Left lobe of liver (tissue), 2 donors: ENCODE measurements around the gene ZDHHC11. TPM values are rescaled to one million over a fixed set of nuclear protein-coding genes. Genes with fewer than 3 reads are reported as not detected.
"Not testable (repeated sequence)": the region's sequence is repeated elsewhere in the genome, so short reads cannot be mapped to it uniquely, and the experiment has no call there.

Source experiments
- ATAC-seq: fragments of 200-7000 bp; cut with Tn5 transposase; one replicate; pipeline ENCODE4 v1.9.1; 2020; ENCODE audit warnings: mild to moderate bottlenecking, moderate library complexity
- DNase-seq: peaks from one replicate; pipeline ENCODE4 v3.0.0-alpha.2; 2020; ENCODE audit warnings: low spot score
- total RNA-seq: library from RNA; stranded (reverse); gene quantifications from one replicate; pipeline ENCODE4 v1.2.1, GENCODE V29; 2021
- donor health status: DM: no; HTN: no; CAD: no; lungs with moderate emphysema.
- donor health status: DM: no; HTN: yes; CAD: no.

Gene ZDHHC11
- total RNA-seq, 1 donor from 2014 or later = 19.1 TPM

GRCh38 chr5:816176-816575, 34.6 kb downstream of the ZDHHC11 start:
- DNase-seq (no peak), ATAC-seq (no peak)

- no peak for DNase-seq
- no peak for ATAC-seq
Observed at GRCh38 chr5:815449-815848, 35.3 kb downstream of the ZDHHC11 start.

DNA sequence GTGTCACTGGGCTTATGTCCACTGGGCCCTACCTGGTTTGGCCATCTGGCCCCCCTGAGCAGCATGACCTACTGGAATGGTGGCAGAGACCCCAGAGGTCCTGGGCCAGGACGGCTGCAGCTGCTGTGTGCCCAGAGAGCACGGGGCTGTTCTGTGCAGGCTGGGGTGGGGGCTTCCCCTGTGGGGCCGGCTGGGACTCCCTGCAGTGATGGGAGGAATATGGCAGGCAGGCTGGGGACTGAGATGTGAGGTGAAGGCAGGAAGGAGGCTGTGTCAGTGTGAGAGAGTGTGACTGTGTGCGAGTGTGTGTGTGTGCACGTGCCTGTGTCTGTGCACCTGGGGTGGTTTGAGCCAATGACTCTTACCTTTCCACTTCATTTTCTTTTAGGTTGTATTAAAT, 37.2 kb downstream of the ZDHHC11 start:
- DNase-seq, ATAC-seq: not testable (repeated sequence)

- not testable (repeated sequence) for DNase-seq, ATAC-seq
Observed at GRCh38 chr5:811384-811783, 39.4 kb downstream of the ZDHHC11 start.

GRCh38 chr5:807719-808514, 42.9 kb downstream of the ZDHHC11 start:
- peak; percentile 85 for ATAC-seq

GRCh38 chr5:801472-801871, 49.3 kb downstream of the ZDHHC11 start:
- peak; percentile 74 for ATAC-seq
- DNase-seq = no peak

More at GRCh38 chr5:807719-808514, 42.9 kb downstream of the ZDHHC11 start:
- DNase-seq = not testable (repeated sequence)

DNA sequence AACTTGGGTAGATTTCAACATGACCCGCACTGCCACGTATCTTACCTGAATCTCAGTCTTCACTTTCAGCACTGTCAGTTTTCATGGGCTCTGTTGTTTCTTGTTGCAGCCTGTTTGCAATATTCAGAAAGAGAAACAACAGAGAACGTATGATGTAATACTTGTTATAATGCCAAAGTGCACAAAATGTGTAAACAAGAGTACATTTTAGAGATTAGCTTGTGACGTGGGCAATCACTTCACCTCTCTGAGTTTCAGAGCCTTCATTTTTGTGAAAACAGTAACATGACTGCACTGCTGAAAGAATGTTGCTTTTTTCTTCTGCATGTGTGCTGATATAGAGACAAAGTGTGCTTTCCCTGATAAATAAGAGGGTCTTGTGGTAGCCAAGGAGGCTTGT, 49.7 kb downstream of the ZDHHC11 start:
- ATAC-seq = peak; percentile 72
- not testable (repeated sequence) for DNase-seq

- not testable (repeated sequence) for DNase-seq
- ATAC-seq = peak; percentile 19
Observed at GRCh38 chr5:798505-799138, 52.2 kb downstream of the ZDHHC11 start.

DNA sequence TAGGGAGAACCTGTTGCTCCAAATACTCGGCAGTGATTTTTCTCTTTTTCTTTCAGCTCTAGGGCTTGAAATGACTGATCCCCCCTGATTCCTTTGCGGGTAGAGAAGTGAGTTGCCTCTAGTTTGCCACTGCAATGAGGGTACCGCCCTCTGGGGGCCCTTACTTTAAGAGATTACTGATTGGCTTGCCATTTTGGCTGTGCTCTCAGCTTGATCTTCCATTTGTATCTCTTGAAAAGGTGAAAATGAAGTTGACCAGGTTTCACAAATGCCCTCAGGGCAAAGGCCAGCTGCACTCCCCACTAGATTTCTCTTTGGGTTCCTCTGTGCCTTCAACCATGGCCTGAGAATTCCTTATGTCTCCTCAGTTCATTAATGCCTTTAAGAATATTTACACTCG, 52.8 kb downstream of the ZDHHC11 start:
- not testable (repeated sequence) for DNase-seq
- ATAC-seq = peak; percentile 61

DNA sequence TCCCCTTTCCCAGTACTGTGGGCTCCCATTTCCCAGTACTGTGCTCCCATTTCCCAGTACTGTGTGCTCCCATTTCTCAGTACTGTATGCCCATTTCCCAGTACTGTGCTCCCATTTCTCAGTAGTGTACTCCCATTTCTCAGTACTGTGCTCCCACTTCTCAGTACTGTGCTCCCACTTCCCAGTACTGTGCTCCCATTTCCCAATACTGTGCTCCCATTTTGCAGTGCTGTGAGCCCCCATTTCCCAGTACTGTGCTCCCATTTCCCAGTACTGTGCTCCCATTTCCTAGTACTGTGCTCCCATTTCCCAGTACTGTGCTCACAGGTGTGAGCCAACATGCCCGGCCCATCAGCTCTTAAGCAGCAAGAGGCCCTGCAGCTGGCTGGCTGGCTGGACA, 54.9 kb downstream of the ZDHHC11 start:
- ATAC-seq, DNase-seq: not testable (repeated sequence)

- not testable (repeated sequence) for ATAC-seq, DNase-seq
Observed at GRCh38 chr5:794948-795347, 55.8 kb downstream of the ZDHHC11 start.

DNA sequence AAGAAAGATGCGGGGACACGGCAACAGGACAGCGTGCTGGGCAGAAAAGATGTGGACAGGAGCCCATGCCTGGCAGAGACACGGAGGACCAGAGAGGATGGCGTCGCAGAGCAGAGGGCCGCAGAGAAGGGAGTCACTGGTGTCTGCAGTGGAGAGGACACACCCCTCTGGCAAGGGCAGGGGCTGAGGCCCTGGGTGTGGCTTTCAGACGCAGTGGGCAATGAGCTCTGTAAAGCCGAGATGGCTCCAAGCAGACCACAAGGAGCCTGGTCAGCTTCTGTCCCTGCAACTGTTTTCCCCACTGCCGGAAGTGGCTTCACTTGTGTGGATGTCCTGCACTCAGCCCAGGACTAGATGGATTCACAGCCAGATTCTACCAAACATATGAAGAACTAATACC, 62.1 kb downstream of the ZDHHC11 start:
- DNase-seq, ATAC-seq: not testable (repeated sequence)

DNA sequence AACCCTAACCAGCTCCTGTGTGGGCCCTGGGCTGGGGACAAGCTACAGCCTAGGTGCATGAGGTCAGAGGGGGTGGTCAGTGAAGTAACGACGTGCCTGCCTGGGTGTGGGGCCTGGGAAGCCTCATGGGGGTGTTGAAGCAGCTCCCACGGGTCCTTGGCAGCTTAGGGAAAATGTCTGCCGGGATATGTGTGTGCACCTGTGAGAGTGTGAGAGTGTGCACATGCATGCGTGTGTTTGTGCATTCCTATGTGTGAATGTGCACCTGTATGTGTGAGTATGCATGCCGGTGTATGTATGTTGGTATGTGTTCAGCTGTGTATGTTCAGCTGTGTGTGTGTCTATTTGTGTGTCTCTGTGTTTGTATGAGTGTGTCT, 62.9 kb downstream of the ZDHHC11 start:
- not testable (repeated sequence) for DNase-seq, ATAC-seq

DNA sequence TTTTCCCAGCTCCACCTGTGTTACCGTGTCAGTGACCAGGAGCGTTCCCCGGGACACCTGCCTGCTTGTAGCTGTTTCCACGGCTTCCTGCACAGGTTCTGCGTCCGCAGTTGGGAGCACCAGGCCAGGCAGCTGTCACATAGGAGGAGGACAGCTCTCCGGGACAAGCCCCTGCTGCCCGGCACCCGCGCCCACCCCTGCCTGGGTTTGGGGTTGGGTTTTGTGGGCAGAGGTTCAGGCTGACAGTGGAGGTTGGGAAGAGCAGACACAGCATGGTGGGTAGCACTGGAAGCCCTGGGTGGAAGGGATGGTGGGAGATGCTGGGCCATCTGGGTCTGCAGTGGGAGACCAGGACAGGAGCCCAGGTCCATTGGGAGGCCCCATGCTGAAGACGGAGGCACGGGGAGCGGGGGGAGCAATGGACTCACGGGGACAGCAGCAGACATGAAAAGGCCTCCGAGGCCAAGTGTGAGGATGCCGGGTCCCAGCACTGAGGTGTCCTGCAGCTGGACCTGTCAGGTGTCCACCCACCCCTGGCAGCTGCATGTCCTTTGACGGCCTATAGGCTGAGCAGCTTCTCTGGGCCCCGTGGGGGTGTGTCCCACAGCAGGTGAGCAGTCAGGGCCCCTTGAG, 63.4 kb downstream of the ZDHHC11 start:
- not testable (repeated sequence) for ATAC-seq, DNase-seq

- peak; percentile 62 for ATAC-seq
- not testable (repeated sequence) for DNase-seq
Observed at GRCh38 chr5:785181-785705, 65.5 kb downstream of the ZDHHC11 start.

DNA sequence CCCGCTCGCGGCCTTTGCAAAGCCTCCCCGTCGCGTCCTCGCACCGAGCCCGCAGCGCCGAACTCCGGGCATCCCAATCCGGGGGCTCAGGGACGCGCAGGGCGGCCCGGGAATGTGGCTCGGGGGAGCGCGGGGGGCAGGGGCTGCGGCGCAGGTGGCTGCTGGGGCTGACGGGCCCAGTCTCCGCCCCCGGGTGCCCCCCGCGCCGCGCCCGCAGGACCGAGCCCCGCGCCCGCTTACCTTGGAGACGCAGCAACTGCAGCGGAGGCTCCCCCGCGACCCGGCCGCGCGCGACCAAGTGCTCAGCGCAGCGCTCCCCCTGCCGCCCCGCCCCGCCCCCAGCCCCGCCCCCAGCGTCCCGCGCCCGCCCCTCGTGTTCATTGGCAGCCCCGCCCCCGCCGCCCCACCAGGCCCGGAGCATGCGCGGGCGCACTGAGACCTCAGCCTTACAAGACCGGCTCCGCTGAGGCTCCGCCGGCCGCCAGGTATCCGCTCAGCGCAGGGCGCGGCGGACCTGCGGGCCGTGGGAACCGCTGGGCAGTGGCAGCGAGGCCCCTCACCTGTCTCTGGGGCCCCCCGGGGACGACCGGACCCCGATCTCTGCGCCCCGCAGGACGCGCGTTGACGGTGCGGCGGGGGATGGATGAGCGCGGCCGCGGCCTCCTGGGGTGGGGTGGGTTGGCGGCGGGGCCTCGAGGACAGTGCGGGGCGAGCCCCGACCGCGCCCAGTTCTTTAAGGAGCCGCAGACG, 66.2 kb downstream of the ZDHHC11 start, which contains the start of gene ZDHHC11B:
Gene ZDHHC11B (minus strand): TSS at position 302 of the 750 bp plus-strand sequence. CDS start 17,810 bp downstream, outside the sequence.
- ATAC-seq = peak; percentile 91
- peak; percentile 93 for DNase-seq

- ATAC-seq = peak; percentile 52
- peak; percentile 61 for DNase-seq
Observed at GRCh38 chr5:783881-784427, 66.8 kb downstream of the ZDHHC11 start.

DNA sequence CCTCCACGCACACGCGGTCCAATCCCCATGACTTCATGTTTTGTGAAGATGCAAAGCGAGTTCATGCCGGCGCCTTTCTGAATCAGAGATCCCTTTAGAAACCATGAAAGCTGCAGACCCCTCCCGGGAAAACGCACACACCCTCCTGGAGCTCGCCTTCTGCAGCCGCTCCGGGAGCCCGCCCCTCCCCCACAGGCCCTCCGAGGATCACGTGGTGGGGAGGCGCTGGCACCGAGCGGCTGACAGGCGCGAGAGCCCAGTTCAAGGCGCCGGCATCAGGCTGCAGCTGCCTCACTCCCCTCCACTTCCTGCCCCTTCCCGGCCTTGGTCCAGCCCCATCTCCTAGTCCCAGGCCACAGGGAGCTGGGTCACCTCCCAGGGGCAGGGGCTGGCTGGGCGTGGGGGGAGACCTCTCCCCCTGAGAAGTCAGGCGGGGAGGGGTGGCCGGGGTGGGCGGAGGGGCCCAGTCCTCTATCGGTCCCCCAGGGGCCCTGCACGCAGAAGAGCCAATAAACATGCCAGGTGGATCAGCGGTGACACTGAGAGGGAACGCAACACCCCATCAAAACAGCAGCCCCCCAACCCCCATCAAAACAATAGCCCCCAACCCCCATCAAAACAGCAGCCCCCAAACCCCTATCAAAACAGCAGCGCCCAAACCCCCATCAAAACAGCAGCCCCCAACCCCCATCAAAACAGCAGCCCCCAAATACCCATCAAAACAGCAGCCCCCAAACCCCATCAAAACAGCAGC, 67.6 kb downstream of the ZDHHC11 start:
- DNase-seq (peak; percentile 51), ATAC-seq (peak; percentile 40)

- ATAC-seq, DNase-seq: not testable (repeated sequence)
Observed at GRCh38 chr5:782356-782755, 68.4 kb downstream of the ZDHHC11 start.
